GM10266 (cell line): Measurements from ENCODE around the gene SKA1.

Experiments used
- DNase-seq: peaks from one replicate; pipeline ENCODE4 v3.0.0; 2012; ENCODE audit errors: extremely low spot score
- TF ChIP-seq, protein P1 (sequence below): IDR thresholded peaks from 2 replicates; pipeline ENCODE4 v1.5.1; 2012; ENCODE audit warnings: mild to moderate bottlenecking, low read depth; ENCODE audit not compliant: control insufficient read depth, insufficient read depth; ENCODE audit errors: missing control alignments

SKA1 gene

DNA sequence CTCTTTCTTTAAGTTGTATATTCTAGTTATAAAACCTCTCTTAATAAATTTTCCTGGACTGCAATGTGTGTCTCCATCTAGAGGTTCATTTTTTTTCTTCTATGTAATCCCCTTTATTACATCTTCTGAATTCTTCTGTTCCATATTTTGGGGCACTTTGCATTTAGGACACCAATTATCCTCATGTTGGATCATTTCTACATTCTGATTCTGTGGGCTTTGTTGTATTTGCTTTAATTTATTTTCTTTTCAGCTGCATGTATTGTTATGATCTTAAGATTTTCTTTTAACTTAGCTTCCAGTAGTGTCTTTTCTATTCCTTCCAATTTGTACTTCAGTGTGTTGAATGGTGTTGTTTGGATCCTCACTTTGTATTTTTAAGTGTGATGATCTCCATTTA, 5.2 kb upstream of the SKA1 start:
- DNase-seq = no peak

DNA sequence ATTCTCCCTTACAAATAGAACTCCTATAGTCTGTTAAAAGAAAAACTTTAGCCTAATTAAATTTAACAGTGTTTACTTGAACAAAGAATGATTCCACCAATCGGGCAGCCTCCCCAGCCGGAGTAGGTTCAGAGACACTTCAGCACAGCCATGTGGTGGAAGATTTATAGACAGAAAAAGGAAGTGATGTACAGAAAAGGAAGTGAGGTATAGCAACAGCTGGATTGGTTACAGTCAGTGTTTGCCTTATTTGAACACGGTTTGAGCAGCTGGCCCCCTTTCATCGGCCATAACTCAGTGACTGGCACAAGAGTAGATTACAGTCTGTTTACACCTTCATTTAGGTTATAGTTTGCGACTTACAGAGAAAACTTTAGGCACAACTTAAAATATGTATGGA, 2.1 kb upstream of the SKA1 start:
- TF ChIP-seq, protein P1, sequence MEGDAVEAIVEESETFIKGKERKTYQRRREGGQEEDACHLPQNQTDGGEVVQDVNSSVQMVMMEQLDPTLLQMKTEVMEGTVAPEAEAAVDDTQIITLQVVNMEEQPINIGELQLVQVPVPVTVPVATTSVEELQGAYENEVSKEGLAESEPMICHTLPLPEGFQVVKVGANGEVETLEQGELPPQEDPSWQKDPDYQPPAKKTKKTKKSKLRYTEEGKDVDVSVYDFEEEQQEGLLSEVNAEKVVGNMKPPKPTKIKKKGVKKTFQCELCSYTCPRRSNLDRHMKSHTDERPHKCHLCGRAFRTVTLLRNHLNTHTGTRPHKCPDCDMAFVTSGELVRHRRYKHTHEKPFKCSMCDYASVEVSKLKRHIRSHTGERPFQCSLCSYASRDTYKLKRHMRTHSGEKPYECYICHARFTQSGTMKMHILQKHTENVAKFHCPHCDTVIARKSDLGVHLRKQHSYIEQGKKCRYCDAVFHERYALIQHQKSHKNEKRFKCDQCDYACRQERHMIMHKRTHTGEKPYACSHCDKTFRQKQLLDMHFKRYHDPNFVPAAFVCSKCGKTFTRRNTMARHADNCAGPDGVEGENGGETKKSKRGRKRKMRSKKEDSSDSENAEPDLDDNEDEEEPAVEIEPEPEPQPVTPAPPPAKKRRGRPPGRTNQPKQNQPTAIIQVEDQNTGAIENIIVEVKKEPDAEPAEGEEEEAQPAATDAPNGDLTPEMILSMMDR = no peak
- no peak for DNase-seq

More for the DNA sequence above, 5.2 kb upstream of the SKA1 start:
- TF ChIP-seq, protein P1 = no peak

DNA sequence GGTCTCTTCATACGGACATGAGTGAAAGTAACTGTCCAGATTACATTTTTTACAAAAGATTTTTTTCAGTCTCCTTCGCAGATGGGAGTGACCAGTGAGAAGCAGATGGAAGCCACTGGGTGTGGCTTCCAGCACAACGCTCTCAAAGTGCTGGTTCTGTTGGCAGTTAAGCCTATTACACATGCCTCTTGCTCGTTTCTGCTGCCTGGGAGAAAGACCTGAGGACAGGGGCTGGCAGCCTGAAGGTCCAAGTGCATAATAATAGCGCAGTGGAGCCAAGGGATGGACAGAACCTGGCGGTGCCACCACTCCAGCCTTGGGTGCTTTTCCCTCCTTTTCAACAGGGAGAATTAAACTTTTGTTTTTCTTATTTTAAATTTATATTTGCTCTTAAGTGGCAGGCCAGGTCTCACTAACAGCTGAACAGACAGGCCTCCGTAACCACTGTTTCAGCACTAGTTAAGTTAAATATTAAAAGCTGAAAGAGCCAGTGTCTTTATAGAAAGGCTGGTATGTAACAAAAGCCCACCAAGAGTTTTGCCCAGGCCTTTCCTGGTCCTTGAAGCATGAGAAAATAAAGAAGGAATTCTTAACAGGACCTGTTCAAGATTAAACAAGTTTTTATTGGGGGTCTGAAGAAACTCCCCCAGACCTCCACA, 1.2 kb upstream of the SKA1 start:
- DNase-seq = no peak

DNA sequence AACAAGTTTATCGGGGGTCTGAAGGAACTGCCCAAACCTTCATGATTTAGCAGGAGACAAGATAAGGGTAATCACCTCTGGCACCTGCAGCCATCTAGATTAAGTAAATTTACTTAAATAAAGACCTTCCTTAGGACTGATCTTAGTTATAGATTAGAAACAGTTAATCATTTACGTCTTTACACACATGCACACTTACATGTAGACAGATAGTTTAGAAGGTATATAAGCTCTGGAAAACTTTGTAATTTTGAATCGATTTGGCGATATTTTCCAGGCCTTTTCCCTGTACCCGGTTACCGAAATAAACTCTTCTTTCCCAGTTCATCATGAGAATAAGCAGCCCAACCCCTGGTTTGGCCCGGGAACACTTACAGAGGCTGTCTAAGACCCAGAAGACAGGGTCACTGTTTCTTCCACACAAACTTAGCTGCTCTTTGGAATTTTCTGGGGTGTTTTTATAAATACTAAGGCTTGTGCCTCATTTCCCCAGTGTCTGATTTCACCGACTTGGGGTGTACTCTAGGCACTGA, 560 bp upstream of the SKA1 start:
- no peak for DNase-seq

More for the DNA sequence above, 1.2 kb upstream of the SKA1 start:
- TF ChIP-seq, protein P1 = no peak

DNA sequence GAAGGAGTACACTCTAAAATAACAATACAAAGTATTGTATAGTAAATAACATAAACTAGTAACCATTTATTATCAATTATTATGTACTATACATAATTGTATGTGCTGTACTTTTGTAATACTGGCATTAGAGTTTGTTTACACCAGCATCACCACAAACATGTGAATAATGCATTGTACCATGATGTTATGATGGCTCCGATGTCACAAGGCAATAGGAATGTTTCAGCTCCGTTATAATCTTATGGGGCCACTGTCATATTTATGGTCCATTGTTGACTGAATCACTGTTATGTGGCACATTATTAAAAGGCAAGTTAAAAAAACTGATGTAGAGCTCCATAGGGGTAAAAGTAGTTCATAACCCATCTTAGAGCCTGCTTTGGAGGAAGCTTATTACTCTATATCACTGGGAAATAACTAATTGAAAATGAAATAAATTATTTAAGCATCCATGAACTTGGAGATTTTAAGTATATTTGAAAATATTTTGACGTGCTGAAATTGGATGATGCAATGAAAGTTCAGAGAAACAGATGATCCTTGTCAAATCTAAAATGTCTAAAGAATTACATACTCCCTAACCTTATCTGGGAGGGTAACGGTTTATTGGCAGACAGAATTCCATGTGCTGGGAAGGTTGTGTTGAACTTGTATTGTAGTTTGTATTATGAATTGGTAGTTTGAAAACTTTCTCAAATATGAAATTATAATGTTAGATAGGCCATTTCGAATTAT, 2.4 kb downstream of the SKA1 start:
- DNase-seq = no peak
- TF ChIP-seq, protein P1 = no peak

More for the DNA sequence above, 560 bp upstream of the SKA1 start:
- TF ChIP-seq, protein P1 = no peak

DNA sequence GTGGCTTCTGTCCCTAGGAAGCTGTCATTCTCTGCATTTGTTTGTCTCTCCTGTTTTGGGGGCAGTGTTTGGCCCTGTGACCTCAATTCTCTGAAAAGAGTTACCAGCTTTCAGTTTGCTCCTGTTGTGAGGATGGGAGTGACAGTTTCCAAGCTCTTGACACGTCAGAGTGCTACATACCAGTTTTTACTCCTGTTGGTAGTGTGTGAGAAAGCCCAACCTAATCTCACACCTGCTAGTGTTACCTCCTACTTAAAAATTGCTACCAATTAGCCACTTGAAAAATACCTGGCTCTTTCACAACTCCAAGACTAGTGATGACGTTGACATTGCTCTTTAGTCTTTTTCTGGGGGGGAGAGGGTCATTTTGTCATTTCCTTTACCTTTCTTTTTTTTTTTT, 14.1 kb downstream of the SKA1 start:
- no peak for DNase-seq
- TF ChIP-seq, protein P1 = no peak

DNA sequence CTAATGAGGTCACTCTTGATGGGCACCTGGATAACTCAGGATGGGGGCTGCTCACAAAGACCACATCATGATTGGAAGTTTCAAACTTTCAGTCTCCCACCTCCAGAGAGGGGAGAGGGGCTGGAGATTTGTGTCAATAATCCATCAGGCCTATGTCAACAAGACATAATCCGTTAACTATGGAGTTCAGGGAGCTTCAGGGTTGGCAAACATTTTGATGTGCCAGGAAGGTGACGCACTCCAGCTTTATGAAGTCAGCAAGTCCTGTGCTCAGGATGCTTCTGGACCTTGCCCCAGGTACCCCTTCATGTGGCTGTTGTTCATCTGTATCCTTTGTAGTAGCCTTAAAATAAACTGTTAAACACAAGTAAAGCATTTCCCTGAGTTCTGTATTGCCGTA, 19.0 kb downstream of the SKA1 start:
- DNase-seq = no peak
- TF ChIP-seq, protein P1 = no peak
